Stimulated activated CD8-positive, alpha-beta memory T cell treated with anti-CD3 and anti-CD28 coated beads, Interleukin-4, amount 100 ng/mL, for 24 hours (primary cell): ENCODE data around the gene HMMR.

Experiments
- DNase-seq: peaks from one replicate; pipeline ENCODE4 v3.0.0-alpha.2; 2020; ENCODE audit warnings: low read depth

HMMR gene

DNA sequence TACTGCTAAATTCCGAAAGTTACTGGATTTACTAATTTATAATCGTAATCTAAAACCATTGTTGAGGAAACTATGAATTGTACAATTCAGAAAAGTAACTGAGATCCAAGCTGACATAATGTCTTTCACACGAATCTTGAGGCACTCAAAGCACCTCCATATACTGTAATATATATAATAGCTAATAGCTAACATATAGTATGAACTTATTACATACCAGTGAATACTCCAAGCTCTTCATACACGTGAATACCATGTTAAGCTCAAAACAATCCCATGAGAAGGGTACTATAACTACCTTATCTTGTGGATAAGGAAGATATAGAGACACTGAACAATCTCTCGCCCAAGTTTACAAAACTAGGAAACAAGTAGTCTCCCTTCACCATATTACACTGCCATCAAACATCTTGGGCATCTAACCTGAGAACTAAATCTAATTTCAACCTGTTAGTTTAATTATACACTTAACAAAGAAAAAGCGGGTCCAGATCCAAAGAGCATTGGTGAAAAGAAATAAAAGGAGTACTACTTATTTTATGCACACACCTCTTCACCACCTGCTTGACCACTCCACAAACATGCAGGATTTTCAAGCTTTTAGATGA is 1.6 kb upstream of the HMMR start:
- DNase-seq = no peak

DNA sequence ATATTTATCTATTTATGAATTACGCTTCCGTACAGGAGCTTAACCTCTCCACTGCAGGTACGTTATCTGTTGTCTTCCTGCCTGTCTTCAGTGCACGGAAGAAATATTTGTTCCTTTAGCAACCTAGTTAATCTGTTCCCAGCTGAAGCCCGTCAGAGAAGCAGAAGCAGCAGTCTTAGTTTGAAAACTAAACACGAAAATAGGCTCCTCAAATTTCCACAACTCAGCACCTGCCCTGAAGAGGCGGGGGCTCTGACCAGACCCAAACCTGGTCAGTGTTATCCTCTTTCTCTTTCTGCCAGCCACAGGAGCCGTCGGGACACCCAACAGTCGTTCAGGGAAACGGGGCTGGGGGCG is 992 bp upstream of the HMMR start:
- no peak for DNase-seq

DNA sequence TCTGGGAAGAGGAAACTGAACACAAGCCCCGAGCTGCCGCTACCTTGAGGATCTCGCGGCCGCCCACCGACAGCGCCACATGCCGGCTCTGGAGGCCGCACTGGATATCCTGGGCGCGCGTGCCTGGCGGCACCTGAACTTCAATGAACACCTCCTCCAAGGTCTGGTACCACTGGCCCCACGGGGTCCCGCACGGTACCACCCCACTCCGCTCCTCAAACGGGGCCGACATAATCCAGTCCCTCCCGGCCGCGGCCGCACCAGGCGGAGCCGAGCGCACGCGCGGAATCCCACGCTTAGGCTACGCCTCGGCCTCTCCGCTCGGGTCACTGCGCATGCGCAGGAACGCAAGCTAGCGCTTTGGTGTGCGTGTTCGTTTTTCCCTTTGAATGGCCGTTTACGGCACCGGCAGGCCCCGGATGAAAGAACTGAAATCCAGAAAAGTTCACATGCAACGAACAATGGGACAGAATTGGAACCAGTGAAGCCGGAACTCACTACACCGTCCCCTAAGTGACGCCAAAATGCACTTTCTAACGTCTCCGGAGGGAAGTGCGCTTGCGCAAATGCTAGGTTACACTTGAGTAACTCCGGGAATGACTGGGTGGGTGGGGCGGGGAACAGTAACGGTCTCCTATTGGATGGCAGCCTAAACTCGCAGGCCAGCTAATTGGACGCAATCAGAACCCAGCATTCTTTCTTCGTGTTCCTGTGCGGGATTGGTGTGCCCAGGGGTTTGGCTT is 442 bp upstream of the HMMR start, which contains the start of gene NUDCD2:
NUDCD2 (minus strand) TSS at position 284 of the 743 bp plus-strand sequence; CDS start at position 232, 52 bp downstream.
- DNase-seq = peak; percentile 88

DNA sequence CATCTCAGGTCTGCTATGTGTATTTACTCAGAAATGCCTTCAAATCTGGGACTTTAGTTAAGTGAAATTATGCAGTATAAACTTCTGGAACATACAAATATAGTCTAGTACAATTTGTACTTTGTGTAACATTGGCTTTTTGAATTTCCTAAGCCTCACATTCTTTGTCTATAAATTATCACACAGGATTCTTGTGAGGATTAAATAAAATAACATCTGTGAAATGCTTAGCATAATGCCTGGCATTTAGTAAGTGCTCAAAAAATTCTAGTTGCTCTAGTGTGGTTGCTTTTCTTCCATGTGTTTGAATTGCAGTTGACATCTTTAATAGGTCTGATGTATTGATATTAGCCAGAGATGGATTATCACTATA is 2.6 kb downstream of the HMMR start:
- no peak for DNase-seq

DNA sequence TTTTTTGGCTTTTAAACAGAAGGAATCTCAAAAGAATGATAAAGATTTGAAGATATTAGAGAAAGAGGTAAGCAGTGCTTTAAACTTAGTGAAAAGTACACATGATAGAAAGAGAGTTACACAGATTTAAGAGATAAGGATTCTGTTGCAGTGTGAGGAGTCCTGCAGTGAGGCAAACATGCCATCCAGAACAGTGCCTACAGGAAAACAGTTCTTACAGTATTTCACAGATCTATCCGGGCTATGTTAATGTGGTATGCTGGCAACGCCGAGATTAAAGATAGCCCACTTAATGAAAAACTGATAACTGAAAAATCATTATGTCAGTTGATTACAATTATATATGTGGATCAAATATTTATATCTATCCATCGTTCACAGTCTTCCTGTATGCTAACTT is 7.2 kb downstream of the HMMR start:
- no peak for DNase-seq

DNA sequence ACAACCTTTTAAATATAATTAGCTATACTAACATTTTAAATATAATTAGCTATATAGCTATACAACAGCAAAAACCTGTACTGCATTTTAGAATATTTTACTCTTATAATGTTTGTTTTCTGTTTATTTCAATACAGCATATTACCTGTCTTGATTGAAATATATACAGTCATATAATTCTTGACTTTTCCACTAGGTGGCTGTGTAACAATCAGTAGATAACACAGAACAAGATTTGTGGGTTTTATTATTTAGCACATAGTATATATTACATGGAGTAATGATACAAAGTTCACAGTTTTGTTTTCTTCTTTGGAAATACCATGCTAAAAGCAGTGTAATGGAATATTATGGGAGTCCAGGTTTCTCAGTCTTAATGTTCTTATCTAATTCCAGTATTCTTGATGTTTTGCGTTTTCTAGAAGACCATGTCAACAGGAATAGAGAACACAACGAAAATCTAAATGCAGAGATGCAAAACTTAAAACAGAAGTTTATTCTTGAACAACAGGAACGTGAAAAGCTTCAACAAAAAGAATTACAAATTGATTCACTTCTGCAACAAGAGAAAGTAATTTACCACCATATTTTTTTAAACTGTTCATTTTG is 13.3 kb downstream of the HMMR start:
- no peak for DNase-seq

DNA sequence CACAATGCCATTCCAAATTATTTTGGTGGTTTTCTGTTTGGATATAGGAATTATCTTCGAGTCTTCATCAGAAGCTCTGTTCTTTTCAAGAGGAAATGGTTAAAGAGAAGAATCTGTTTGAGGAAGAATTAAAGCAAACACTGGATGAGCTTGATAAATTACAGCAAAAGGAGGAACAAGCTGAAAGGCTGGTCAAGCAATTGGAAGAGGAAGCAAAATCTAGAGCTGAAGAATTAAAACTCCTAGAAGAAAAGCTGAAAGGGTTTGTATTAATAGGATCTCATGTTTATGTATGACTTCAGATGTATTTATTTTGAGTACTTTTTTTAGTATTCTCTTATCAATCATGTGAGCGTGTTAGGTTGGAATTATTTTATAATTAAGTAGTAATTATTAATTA is 15.0 kb downstream of the HMMR start:
- no peak for DNase-seq

DNA sequence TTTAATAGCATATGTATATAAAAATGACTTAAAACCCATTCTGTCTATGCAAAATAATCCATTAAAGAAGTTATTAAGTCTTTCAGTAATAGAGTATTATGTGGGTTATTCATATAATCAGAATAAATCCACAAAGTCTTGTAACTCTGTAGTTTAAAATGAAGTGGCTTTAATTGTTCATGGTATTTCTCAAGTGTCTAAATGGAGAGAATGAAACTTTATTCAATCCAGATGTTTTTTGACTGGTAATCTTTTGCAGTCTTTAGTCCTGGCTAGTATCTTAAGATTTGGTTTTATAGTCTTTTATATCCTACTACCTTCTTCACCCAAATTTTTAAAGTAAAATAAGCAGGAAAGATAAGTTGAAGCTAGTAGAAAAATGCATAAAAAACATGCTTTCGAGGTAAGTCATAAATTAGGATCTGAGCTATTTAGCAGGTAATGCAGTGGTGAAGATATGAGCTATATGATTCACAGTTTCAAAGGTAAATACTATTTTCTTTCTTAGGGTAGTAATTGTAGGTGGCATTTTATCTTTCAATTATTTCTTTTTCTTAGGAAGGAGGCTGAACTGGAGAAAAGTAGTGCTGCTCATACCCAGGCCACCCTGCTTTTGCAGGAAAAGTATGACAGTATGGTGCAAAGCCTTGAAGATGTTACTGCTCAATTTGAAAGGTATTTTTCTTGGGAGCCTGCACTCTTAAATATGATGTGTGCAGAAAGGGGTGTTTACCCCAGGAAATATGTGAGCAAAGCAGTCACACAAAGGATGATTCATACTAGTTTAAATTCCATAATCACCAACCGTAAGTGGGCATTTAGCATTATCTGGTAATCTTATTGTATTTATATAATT is 17.9 kb downstream of the HMMR start:
- DNase-seq = no peak

DNA sequence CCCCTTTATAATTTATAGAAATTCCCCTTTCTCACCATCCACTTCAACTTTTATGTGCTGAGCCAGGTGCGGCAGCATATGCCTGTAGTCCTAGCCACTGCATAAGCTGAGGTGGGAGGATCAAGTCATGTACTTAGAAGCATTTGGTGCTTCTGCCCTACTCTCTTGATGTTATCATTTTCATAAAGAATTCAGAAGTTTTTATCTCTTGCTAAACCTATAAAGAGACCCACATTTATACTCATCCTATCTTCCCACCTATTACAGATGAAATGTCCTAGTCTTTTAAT is 18.5 kb downstream of the HMMR start:
- no peak for DNase-seq

DNA sequence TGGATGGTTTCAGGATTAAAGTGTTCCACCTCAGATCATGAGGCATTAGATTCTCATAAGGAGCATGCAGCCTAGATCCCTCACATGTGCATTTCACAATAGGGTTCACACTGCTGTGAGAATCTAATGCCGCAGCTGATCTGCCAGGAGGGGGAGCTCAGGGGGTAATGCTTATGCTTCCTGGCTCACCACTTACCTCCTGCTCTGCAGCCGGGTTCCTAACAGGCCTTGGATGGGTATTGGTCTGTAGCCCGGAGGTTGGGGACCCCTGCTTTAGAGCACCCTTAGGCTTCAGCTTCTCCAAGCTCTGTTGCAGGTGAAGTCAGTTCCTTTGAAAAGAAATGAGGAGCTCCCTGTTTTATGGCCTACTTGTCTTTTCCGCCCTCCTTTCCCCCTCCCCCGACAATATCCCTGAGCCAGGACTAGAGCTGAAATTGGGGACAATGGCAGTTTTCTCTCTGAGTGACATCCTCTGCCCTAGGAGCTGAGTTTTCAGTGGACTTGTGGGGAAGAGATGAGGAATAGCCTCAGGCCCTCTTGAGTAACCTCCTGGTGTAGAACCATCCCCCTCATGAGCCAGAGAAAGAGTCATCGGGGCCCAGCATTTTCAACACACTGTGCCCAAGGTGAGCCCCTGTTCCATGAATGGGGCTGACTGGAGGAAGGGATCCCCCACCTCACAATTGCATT is 28.8 kb downstream of the HMMR start:
- no peak for DNase-seq

DNA sequence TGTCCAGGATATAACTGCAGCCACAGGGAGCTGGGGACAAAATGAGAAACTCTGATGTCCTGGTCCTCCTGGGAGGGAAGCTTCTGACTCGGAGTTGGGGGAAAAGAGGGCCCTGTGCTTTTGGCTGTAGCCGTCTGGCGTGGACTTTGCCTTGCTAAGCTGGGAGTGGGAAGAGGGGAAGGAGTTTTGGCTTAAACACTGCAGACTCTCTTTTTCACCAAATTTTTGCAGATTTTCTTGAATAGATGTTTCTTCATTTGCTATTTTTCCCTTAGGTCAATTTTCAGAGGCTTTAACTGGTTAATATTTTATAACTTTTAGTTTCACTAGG is 29.3 kb downstream of the HMMR start:
- DNase-seq = no peak

DNA sequence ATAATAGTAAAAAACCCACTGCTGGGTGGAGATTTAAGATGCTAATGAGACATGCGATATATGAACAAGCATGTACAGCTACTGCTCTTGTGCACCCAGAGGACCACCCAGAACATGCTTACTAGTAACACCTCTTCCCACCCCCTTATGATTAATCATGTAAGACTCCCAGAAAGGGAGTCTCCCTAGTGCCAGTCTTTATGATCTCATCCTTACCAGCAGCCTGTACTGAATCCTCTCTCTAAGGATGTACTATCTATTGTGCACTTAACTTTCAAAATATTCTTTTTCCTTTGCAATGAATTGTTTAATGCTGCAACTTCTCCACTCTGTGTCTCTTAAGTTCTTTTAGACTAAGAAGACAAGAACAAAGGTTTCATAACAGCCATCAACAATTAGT is 35.9 kb downstream of the HMMR start:
- no peak for DNase-seq

DNA sequence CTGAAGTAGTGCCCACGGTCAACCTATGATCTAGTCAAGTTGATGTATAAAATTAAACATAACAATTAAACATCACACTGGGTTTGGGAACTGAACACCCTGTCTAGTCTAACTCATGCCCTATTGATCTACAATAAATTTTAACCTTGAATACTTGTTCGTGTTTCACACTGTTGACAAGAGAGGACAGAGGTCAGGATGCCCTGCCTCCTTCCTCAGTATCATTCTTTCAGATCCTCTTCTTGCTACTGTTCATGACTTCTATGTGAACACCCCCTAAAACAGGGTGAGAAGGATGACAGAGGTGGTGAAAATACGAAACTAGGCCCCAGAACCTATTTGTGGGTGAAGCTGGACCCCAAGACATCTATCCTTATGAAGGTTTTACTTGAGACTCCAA is 36.9 kb downstream of the HMMR start:
- no peak for DNase-seq

DNA sequence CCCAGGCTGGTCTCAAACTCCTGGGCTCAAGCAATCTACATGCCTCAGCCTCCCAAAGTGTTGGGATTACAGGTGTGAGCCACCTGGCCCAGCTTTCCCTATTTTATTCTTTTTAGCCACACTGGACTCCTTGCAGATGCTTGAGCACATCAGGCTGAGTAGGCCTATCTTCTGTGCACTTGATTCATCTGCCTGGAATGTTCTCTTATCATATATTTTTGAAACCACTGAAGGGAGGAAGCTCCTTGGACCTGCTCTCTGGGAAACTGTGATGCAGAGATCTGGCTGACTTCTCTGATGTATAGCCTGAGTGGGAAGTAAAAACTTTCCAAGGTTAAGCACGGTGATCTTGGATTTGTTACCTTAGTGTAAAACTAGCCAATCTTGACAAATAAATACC is 38.5 kb downstream of the HMMR start:
- DNase-seq = no peak

DNA sequence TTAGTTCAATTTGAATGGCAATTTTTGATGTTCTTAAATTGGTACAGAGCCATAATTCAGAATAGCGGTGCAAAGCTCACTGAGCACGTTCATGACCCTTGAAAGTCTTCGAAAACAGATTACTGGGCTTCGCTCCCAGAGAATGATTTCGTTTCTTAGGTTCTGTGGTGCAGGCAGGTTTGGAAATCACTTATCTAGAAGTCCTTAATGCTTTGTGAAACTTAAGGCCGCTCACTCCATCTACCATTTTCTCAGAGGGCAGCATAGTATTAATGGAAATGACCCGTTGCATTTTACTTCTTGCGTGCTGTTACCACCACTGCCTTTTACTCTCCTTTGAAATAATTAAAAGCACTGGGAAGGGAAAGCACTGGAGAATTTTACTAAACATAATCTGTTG is 42.1 kb downstream of the HMMR start:
- no peak for DNase-seq

DNA sequence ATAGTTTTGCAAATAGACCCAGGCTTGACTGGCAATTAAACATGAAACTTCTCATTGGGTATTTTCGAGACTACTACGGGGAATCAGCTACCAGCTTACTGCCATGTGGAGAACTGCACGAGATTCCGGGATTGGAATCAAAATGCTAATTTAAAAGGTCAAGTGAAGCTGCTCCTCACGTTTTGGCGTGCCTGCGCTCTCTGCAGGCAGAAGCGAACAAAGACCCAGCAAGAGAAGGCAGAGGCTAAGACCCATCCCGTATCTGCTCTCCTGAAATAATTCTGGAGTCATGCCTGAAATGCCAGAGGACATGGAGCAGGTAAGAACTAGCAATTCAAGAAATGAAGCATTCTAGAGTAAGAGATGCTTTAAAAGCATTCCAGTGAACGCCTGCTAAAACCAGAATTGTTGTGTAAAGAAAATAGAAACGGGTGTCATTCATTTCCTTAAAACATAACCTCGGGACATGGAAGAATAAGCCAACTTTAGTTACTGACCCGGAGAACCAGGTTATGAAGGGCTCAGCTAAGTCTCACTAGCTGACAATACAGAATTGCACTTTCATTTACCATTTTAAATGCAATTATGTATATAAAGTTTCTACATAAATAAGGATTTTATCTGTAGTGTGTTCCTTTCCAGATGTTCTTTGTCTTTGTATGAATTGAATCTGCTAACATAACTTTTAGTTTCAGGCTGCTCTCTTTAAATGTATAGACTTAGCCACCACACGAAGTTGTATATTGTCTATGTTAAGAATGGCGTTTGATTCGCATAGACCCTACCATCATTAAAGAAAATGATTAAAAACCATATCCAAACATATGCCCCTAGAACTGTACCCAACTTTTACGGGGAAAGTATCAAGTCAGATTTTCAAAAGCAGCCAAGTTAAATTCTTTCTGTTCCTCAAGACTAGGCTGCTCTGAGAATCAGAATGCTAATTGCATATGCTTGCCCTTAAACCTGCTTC is 43.0 kb downstream of the HMMR start:
- DNase-seq = peak; percentile 7

DNA sequence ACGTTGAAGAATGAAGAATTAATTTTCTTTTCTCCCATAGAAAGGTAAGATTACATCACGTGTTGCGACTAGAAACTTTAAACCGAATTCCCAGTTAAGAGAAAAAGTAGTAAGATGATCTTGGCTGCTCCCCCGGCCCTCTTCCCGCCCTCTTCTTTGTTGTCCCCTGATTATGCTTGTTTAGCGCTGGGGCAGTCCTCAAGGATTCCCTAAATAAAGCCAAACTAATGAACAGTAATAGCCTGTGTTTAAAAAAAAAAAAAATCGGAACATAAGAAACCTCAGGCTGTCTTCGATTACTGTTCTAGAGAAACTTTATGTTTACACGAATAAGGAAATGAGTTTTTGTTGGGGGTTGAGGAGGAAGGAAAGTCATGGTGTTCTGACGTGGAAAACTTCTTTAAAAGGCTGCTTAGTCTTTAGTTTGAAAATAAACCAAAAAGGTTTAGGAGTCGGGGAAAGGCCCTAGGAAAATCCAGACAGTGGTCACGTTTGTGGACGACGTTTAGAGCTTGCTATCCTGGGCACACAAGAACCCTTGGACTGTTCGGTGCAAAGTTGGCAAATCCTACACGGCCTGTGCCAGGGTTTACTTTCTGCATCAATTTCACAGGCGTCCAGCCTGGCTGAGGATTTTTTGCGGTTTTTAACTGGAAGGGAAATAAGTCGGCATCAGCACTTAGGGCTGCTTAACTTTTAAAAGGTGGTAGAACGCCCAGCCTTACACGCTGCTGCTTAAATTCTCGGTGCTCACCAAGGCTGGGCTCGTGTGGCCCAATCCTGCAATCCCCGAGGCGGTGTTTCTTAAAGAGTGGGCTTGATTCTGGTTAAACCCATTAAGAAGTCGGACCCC is 43.9 kb downstream of the HMMR start:
- DNase-seq = peak; percentile 15

DNA sequence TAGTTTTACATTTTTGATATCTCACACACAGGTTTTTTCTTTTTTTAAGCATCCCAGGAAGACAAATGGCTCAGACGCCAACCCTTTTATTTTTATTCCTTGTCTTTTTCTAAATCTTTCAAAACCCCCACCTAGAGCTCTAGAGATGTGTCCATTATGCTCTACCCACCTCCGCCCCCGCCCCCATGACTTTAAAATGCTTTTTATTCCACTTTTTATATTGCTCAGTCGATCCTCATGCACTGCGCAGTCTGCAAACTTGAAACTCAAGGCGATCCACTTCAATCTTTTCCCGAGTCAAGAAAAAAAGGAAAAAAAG is 44.6 kb downstream of the HMMR start:
- DNase-seq = no peak

DNA sequence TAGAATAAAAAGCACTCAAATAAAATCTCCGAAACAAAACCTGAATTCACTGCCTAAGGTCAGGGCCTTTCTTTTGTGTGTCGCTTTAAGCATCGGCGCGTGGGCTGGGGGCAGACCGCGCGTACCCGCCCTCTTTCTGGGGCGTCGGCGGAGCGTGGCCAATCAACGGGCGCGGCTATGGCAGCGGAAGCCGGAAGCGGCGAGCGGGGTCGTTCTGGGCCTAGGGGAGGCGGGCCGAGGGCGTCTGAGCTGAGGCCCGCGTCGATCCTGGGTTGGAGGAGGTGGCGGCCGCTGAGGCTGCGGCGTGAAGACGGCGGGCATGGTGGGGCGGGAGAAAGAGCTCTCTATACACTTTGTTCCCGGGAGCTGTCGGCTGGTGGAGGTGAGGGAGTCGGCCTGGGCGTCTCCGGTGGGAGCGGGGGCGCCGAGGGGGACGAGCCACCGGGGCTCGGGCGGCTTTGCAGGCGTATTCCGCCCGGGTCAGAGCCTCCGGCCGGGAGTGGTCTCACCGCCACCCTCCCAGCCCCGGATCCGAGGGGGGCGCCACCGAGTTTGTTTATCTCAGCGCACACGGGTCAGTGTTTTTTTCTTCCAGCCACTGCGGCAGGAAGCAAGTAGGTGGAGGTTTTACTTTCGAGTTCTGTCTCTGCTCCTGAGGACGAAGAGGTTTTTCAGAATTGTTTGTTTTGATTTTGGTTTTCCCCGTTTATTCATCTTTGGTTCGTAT is 45.1 kb downstream of the HMMR start, which contains the start of gene MAT2B:
MAT2B (plus strand) TSS at position 252 of the 727 bp plus-strand sequence; CDS start at position 320, 68 bp downstream.
- peak; percentile 94 for DNase-seq

DNA sequence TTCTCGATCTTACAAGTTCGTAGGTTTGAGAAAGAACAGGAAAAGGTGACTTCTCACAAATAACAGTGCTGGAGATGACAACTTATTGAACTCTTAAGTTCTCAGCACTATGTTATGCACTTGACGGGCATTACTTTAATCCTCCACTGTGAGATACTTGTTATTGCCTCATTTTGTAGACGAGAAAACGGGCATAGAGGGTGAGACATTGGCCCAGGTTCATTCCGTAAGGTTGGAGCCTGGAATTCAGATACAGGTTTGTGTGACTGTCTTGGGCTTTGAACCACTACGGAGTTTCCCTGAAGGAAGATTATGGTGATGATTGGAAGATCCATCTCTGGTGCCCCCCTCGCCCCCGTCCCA is 45.6 kb downstream of the HMMR start:
- DNase-seq = no peak
